Aorta (tissue), 5 donors: Measurements from ENCODE around the gene VASH1. TPM values are rescaled to one million over a fixed set of nuclear protein-coding genes. Genes with fewer than 3 reads are reported as not detected.
A peak's percentile ranks its signal among the peaks of the same experiment; 100 is the strongest.

Experiments
- ATAC-seq: fragments of 200-7000 bp; cut with Tn5 transposase; one replicate; pipeline ENCODE4 v1.9.1; 2022; ENCODE audit warnings: moderate library complexity; ENCODE audit not compliant: low FRiP score
- DNase-seq, 2 donors: peaks; one replicate each; pipeline ENCODE4 v3.0.0-alpha.2; 2020
- H3K27ac ChIP-seq, 2 donors: one replicate each; pipeline ENCODE4 v1.5.1; 2013; ENCODE audit warnings: low read length in 2 of 2, mild to moderate bottlenecking in 2 of 2, moderate library complexity in 2 of 2, control low read depth in 1 of 2, inconsistent platforms in 1 of 2, low read depth in 1 of 2
- H3K27me3 ChIP-seq, 2 donors: one replicate each; pipeline ENCODE4 v1.6.1; 2013; ENCODE audit warnings: control low read depth in 1 of 2, low read length in 1 of 2, mild to moderate bottlenecking in 1 of 2, moderate library complexity in 1 of 2; ENCODE audit not compliant: insufficient read depth in 2 of 2, control insufficient read depth in 1 of 2
- H3K36me3 ChIP-seq, 2 donors: one replicate each; pipeline ENCODE4 v1.6.1; 2013; ENCODE audit warnings: control low read depth in 1 of 2, low read length in 1 of 2, mild to moderate bottlenecking in 1 of 2; ENCODE audit not compliant: insufficient read depth in 2 of 2, control insufficient read depth in 1 of 2
- H3K4me1 ChIP-seq, 2 donors: one replicate each; pipeline ENCODE4 v1.6.1; 2013; ENCODE audit warnings: low read length in 2 of 2, control low read depth in 1 of 2, mild to moderate bottlenecking in 1 of 2, moderate library complexity in 1 of 2; ENCODE audit not compliant: insufficient read depth in 2 of 2, control insufficient read depth in 1 of 2
- H3K4me3 ChIP-seq, 2 donors: one replicate each; pipeline ENCODE4 v1.5.1; 2013; ENCODE audit warnings: low read length in 2 of 2, control low read depth in 1 of 2, mild to moderate bottlenecking in 1 of 2
- H3K9me3 ChIP-seq: one replicate; pipeline ENCODE4 v1.6.1; 2013; ENCODE audit warnings: mild to moderate bottlenecking, low read length; ENCODE audit not compliant: control insufficient read depth
- WGBS, 2 donors: extraction: QIAGEN DNeasy Blood & Tissue Kit; methylation state at CpG; one replicate each; pipeline ENCODE4 v1.1.7; 2013; 5-methylcytosine and 5-hydroxymethylcytosine counted together
- intact Hi-C, 2 donors: fragments of 100-400 bp; cut with DNase I; formaldehyde crosslinking; loops; one replicate each; pipeline versions ENCODE4 v1.14.2 to v1.15.0; 2022
- polyA plus RNA-seq, 2 donors: library from polyadenylated mRNA; stranded (reverse); fragments of 200-250 nt; gene quantifications; one replicate each; pipeline ENCODE4 v1.2.3, GENCODE V29; 2013
- total RNA-seq, 2 donors: library from RNA; stranded (reverse); fragmentation: NEBNext Ultra II Directional; extraction: Animal tissue kit (Norgen Biotek cat#: 25700); gene quantifications; one replicate each; pipeline ENCODE4 v1.2.1, GENCODE V29; 2021
- donor health status: healthy with polysubstance abuse.
- donor health status: Bipolar disorder and iron deficiency.
- donor health status: DM: no; HTN: no; CAD: no.
- donor health status: DM: no; HTN: no; CAD: no.
- donor health status: DM: yes; HTN: yes; CAD: no.

Gene VASH1
- total and polyA plus RNA-seq, 4 donors, result 13.6 to 42.7 (median 21.5) TPM

DNA sequence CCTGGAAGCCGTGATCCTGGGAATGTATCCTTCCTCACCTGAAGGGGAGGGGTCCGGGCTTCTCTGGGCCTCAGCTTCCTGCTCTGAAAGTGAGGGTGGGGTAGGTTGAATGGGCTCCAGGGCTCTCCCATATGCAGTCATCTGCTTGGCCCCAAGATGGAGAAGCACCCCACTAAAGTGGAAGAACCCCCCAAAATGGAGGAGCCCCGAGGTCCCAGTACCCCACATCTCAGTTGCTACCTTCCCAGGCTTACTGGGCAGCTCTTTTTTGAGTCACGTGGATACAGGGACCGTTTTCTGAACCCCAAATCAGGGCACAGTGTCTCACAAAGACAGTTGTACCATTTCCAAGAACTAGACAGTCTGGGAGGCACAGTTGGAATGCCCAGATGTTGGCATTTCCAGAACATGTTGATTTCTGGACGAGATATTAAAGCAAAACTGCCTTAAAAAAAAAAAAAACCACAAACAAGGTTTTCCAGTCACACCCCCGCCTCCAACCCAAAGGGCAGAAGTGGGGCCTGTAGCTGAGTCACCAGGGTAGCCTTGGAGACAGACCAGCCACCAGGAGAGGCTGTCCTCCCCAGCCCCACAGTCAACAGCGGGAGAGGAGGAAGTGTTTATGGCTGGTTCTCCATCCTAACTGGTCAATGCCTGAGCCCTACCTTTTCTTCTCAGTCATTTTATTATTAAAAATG is 12.1 kb downstream of the VASH1 start:
- intact Hi-C loops, result loop anchor here in 1 of 2 donors (5.0 kb wide), 1 partner anchor 39 kb away; the partner anchor contains the start of gene ANGEL1
- Histone ChIP-seq H3K4me1 (peaks cover 0 to 4% of the 10 kb centered on the region in 2 donors), H3K27ac (peak overlapping the region; percentile 65 to 96), H3K9me3 (no peaks in the 10 kb centered on the region), H3K4me3 (no peak overlapping the region), H3K27me3 (no peaks in the 10 kb centered on the region), H3K36me3 (no peaks in the 10 kb centered on the region)
- peak; percentile 86 to 90 for DNase-seq
- peak; percentile 85 for ATAC-seq
- 6% methylated on average over 8 of the region's 8 CpGs for WGBS, 2 donors

DNA sequence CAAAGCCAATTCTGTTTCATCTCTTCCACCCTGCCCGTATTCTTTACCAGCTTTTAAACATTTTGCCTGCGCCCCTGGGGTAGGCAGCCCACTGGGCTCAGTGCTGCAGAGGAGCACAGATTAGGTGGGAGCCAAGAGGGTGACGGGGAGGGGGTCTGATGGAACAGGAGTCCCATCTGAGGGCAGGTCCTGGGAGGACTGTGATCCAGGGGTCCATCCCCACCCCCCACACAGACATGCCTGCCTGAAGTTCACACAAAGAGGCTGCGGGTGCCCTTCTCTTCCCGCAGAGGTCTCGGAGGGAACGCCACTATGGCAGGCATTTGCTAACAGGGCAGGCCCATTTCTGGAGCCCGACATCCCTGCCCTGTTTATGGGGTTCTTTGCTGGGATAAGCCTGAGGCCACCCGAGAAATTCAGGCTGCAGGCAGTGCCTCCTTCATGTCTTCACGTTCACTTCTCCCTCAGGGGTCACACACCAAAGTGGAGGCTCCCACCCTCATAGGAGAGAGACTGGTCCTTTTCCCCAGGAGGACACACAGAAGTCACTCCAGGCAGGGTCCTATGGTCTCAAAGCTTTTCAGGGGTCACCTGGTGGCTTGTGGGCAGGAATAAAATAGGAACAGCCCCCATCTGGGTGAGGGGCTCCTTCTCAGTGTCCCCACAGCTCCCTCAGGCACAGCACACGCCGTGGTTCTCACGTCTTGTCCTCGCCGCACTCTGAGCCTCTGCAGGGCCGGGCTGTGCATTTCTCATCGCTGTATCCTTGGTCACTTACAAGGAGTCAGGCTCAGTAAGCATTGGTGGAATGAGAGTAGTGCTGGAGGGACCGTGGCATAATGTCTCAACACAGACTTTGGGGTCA is 12.9 kb downstream of the VASH1 start:
- Histone ChIP-seq H3K4me1 (no peaks in the 10 kb centered on the region), H3K36me3 (no peaks in the 10 kb centered on the region), H3K4me3 (no peak overlapping the region), H3K27ac (peak overlapping the region in 1 of 2 donors; percentile 62), H3K27me3 (no peaks in the 10 kb centered on the region), H3K9me3 (no peaks in the 10 kb centered on the region)
- intact Hi-C loops, result loop anchor here in 1 of 2 donors (5.0 kb wide), 1 partner anchor 38 kb away; the partner anchor contains the start of gene ANGEL1
- ATAC-seq, result no peak
- WGBS, 2 donors, result 84 to 87% methylated on average over 18 of the region's 18 CpGs
- peak in 1 of 2 donors; percentile 70 for DNase-seq

DNA sequence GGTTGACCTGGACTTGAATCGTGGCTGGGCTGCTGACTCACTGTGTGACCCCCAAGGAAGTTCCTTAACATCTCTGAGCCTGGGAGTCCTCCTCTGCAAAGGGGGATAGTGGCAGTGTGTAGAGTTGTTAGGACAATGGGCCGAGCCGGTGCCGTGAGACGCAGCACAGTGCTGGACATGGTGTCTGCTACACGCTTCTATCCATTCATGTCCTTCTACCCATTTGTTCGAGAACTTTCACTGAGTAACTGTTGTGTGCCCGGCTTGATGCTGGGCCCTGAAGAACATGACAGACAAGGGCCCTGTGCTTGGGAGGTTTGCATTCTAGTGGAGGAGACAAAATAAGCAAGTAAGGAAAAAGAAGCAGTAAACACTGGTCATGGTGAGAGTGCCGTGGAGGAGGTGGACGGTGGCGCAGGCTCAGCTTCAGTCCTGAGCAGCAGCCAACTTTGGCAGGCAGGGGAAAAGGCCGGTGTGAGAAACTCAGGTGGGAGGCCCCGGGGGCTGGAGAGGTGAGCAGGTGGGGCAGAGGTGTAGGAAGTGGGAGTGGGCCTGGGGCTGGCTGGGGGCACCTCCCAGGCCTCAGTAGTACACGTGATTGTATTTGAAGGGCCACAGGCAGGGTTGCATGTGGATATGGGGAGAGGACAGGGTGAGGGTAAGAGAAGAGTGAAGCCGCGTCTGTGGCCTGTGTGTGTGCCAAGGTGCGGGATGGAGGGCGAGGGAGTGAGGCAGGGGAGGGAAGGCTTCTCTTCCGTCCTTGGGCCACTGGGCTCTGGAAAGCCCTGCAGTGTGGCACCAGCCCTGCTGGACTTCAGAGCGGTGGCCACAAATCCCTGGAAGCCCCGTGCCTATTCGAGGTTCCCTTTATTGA is 13.8 kb downstream of the VASH1 start:
- DNase-seq (peak in 1 of 2 donors; percentile 73), ATAC-seq (no peak)
- Histone ChIP-seq H3K27me3 (no peaks in the 10 kb centered on the region), H3K4me1 (no peaks in the 10 kb centered on the region), H3K4me3 (no peak overlapping the region), H3K9me3 (no peaks in the 10 kb centered on the region), H3K27ac (no peak overlapping the region), H3K36me3 (no peaks in the 10 kb centered on the region)
- intact Hi-C loops, result loop anchor here in 1 of 2 donors (5.0 kb wide), 1 partner anchor 37 kb away; the partner anchor contains the start of gene ANGEL1
- 87 to 88% methylated on average over 22 of the region's 22 CpGs for WGBS, 2 donors

- Histone ChIP-seq H3K4me1 (no peaks in the 10 kb centered on the region), H3K27ac (no peak overlapping the region), H3K4me3 (no peak overlapping the region), H3K27me3 (no peaks in the 10 kb centered on the region), H3K36me3 (no peaks in the 10 kb centered on the region), H3K9me3 (no peaks in the 10 kb centered on the region)
- no peak for ATAC-seq
- WGBS, 2 donors, result 94% methylated on average over 54 of the region's 54 CpGs
- peak in 1 of 2 donors; percentile 72 for DNase-seq
- intact Hi-C loops, result no loop called here
These were observed 14.6 kb downstream of the VASH1 start for GRCh38 chr14:76775695-76776427.

GRCh38 chr14:76776428-76777251 is 15.4 kb downstream of the VASH1 start:
- no peak for ATAC-seq
- Histone ChIP-seq H3K4me3 (no peak overlapping the region), H3K4me1 (no peaks in the 10 kb centered on the region), H3K36me3 (no peaks in the 10 kb centered on the region), H3K27ac (no peak overlapping the region), H3K9me3 (no peaks in the 10 kb centered on the region), H3K27me3 (no peaks in the 10 kb centered on the region)
- 88 to 95% methylated on average over 10 of the region's 10 CpGs for WGBS, 2 donors
- DNase-seq, result peak in 1 of 2 donors; percentile 71
- intact Hi-C loops, result no loop called here

GRCh38 chr14:76777721-76778120 is 16.5 kb downstream of the VASH1 start:
- Histone ChIP-seq H3K27me3 (no peaks in the 10 kb centered on the region), H3K36me3 (no peaks in the 10 kb centered on the region), H3K9me3 (no peaks in the 10 kb centered on the region), H3K4me1 (no peaks in the 10 kb centered on the region), H3K27ac (no peak overlapping the region), H3K4me3 (no peak overlapping the region)
- intact Hi-C loops, result no loop called here
- DNase-seq, result peak in 1 of 2 donors; percentile 68
- WGBS, 2 donors, result 85 to 86% methylated on average over 9 of the region's 9 CpGs
- ATAC-seq, result no peak

DNA sequence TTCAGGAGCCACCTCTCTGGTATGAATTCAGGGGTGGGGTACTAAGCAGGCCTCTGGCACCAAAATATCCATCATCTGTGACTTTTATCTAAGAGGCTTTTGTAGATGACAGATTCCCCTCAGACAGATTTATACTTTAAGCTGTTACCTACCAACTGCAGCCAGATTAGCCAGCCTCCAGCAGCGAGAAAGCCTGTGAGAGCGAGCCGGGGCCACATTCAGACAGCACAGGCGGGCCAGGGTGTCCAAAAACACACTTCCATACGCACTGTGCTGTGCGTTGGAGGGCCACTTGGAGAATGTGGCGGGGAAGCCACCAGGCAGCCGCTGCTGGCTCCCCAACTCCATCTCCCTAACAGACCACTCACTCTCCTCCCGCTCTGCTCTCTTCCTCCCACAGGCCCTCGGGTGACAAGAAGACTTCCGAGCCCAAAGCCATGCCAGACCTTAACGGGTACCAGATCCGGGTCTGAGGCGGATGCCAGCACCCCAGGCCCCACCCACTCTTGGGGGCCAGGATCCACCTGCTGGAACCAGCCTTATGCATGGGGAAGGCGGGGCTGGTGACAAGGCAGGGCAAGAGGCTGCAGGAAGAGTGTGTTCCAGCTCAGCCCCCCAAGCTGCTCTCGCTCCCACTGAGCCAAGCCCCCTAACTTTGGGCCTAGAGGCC is 17.4 kb downstream of the VASH1 start:
- no peaks in the 10 kb centered on the region for H3K9me3 ChIP-seq
- H3K4me3 ChIP-seq, result no peak overlapping the region
- DNase-seq (peak in 1 of 2 donors; percentile 54), ATAC-seq (no peak)
- intact Hi-C loops, result no loop called here
- no peak overlapping the region for H3K27ac ChIP-seq
- H3K4me1 ChIP-seq, result no peaks in the 10 kb centered on the region
- no peaks in the 10 kb centered on the region for H3K27me3 ChIP-seq
- 82% methylated on average over 15 to 16 of the region's 16 CpGs for WGBS, 2 donors
- no peaks in the 10 kb centered on the region for H3K36me3 ChIP-seq
